ENCODE results near the gene SLC31A1. TPM values are rescaled to one million over a fixed set of nuclear protein-coding genes. Genes with fewer than 3 reads are reported as not detected.

Gene SLC31A1
- total RNA-seq, 1 experiment from 2014 or later, result 34.4 TPM

DNA sequence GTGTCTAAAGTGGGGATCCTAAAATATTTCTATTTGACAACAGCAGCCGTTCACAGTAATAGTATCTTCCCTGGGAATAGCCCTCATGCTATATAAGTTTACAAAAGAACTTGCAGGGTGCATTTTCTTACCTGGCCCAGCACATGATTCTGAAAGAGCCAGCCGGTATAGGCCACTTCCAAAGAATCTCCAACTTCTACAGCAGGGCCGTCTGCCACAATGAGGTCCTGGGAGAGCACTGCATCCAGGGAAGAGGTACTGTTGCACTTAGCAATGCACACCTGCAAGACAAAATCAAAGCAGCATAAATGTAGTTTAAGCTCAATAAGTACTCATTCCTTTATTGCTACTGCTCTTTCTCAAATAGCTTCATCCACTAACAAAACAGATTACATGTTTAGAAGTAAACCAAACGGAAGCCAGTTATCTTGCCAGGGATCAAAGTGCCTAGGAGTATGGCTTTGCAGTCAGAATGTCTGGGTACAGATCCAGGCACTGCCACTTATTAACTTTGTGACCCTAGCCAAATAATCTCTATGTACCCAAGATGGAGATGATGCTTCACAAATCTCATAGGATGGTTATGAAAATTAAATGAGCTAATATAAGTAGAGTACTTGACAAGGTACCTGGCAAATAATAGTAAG, 21.5 kb upstream of the SLC31A1 start:
- Histone ChIP-seq H2AFZ (ENCODE audit: low read length) (no peak overlapping the region), H3K4me1 (ENCODE audit: insufficient read depth, low read length) (no peaks in the 10 kb centered on the region), H2BK12ac (ENCODE audit: insufficient read length, low read depth, low read length) (no peak overlapping the region), H3K14ac (ENCODE audit: insufficient read depth, low read length) (no peak overlapping the region), H3K27ac (ENCODE audit: insufficient read length, low read depth, low read length) (no peak overlapping the region), H4K5ac (ENCODE audit: insufficient read length, low read depth, low read length) (no peak overlapping the region), H3K4me2 (ENCODE audit: insufficient read depth, insufficient read length, low read length) (no peak overlapping the region), H3T11ph (ENCODE audit: low read length) (no peak overlapping the region), H3K4ac (ENCODE audit: low read depth, low read length) (no peak overlapping the region), H2BK120ac (ENCODE audit: low read depth, low read length, poor library complexity, severe bottlenecking) (no peak overlapping the region), H2BK5ac (ENCODE audit: insufficient read length, low read length) (no peak overlapping the region), H3K23me2 (ENCODE audit: insufficient read length, low read depth, low read length, poor library complexity, severe bottlenecking) (no peaks in the 10 kb centered on the region), H3K9ac (ENCODE audit: extremely low read depth, insufficient read length, low read length) (no peak overlapping the region), H3K18ac (ENCODE audit: insufficient read length, low read depth, low read length) (no peak overlapping the region), H3K9me3 (ENCODE audit: control insufficient read depth, low read depth, low read length) (no peaks in the 10 kb centered on the region), H3K79me1 (ENCODE audit: insufficient read depth, low read depth, low read length, poor library complexity, severe bottlenecking) (no peaks in the 10 kb centered on the region), H2BK15ac (ENCODE audit: low read depth, low read length) (no peak overlapping the region), H4K8ac (replicated peaks; ENCODE audit: insufficient read length, low read depth, low read length) (no peak overlapping the region), H3K79me2 (ENCODE audit: insufficient read depth, low read length) (no peaks in the 10 kb centered on the region), H3K27me3 (ENCODE audit: insufficient read depth, low read length) (no peaks in the 10 kb centered on the region), H4K91ac (ENCODE audit: insufficient read length, low read depth, low read length) (no peak overlapping the region), H3K56ac (ENCODE audit: insufficient read length, low read depth, low read length) (no peak overlapping the region), H2BK20ac (ENCODE audit: low read depth, low read length, poor library complexity, severe bottlenecking) (no peak overlapping the region), H3K23ac (ENCODE audit: insufficient read length, low read depth, low read length) (no peak overlapping the region), H4K20me1 (ENCODE audit: control insufficient read depth, insufficient read depth, insufficient read length) (no peaks in the 10 kb centered on the region), H2AK5ac (ENCODE audit: insufficient read length, low read length) (no peak overlapping the region)
- H3K27ac Mint-ChIP-seq, result no peak overlapping the region
- WGBS (ENCODE audit: extremely low coverage, insufficient read length, low lambda C conversion rate), result no CpG with 5 or more reads among the region's 4 CpGs
- no peaks in the 10 kb centered on the region for H3K4me1 Mint-ChIP-seq
- TF ChIP-seq CTCF (conservative IDR thresholded peaks at IDR 0.05), result no peak
- H3K36me3 Mint-ChIP-seq (ENCODE audit: insufficient read depth in 1 of 3, low read depth in 3 of 3), result peaks cover 0 to 47% (median 31%) of the 10 kb centered on the region in 3 experiments; a peak in 4 of 7 replicates
- H3K9me3 Mint-ChIP-seq, result no peaks in the 10 kb centered on the region
- no peaks in the 10 kb centered on the region for H3K27me3 Mint-ChIP-seq (ENCODE audit: low read depth)
- no peak overlapping the region for H3K4me3 Mint-ChIP-seq
- no peak for DNase-seq

Data from H9 (cell line).